Left kidney (tissue), 8 donors: ENCODE measurements around the gene ACTRT1. TPM values are rescaled to one million over a fixed set of nuclear protein-coding genes. Genes with fewer than 3 reads are reported as not detected.

Experiments used
- DNase-seq: peaks from one replicate; pipeline ENCODE4 v3.0.0-alpha.2; 2013
- long read RNA-seq, 8 donors: transcript quantifications; one replicate each; lab custom pipeline, GENCODE V29; 2026
- polyA plus RNA-seq: library from polyadenylated mRNA; unstranded; fragments of 120-200 nt; gene quantifications from one replicate; pipeline ENCODE4 v1.2.1, GENCODE V29; 2013; ENCODE audit not compliant: insufficient read length

The ACTRT1 gene
- not detected for polyA plus RNA-seq
- long read RNA-seq, donor 1 = 0 reads
- long read RNA-seq, donor 2 = 0 reads
- long read RNA-seq, donor 3 = 0 reads
- long read RNA-seq, donor 4 = 0 reads
- long read RNA-seq, donor 5 = 0 reads
- long read RNA-seq, donor 6 = 0 reads
- long read RNA-seq, donor 7 = 0 reads
- long read RNA-seq, donor 8 = 0 reads

DNA sequence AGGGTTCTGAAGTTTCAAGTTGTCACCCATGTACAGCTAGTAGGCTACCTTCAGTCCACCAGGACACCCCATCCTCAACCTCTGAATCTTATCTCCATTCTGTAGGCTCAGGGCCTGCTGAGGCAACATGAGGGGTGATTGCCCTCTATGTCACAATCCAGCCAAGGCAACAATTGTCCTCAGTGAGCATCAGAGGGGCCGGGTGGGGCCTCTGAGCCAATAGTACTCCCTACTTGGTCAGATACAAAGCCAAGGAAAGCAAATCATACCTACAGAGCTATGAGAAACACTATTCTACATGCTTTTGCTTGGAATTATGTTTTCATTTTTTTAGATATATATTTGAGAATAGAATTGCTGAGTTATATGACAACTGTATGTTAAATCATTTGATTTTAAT lies at the start of gene ACTRT1:
ACTRT1 (minus strand) TSS at position 101 of the 400 bp plus-strand sequence. CDS start 197 bp downstream, outside the sequence.
- DNase-seq = no peak

DNA sequence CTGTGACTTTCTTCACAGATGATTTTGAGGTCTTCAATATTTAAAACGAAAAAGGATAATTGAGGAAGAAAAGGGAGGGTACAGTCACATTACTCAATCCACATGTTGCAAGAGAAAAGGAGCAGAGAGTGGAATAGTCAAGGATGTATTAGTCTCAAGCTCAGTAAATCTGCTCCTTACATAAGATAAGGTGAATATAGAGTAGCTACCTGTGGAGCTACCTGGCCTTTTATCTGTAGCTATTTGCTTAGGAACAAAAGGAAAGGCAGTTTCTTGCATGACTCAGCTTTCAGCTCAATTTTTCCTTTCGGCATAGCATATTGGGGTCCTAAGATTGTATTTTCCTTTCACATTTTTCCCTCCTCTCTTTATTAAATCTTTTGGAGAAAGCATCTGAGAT lies 26.3 kb upstream of the ACTRT1 start:
- DNase-seq = no peak

DNA sequence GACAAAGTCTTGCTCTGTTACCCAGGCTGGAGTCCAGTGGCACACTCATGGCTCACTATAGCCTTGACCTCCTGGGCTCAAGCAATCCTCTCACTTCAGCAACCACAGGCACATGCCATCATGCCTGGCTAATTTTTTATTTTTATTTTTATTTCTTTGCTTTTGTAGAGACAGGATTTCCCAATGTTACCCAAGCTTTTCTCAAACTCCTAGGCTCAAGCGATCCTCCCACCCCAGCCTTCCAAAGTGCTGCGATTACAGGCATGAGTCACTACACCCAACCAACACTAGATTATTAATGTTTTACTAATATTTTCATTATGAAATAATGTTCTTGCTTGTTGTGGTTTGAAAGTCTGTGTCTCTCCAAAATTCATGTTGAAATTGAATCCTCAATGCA lies 5.2 kb upstream of the ACTRT1 start:
- no peak for DNase-seq

DNA sequence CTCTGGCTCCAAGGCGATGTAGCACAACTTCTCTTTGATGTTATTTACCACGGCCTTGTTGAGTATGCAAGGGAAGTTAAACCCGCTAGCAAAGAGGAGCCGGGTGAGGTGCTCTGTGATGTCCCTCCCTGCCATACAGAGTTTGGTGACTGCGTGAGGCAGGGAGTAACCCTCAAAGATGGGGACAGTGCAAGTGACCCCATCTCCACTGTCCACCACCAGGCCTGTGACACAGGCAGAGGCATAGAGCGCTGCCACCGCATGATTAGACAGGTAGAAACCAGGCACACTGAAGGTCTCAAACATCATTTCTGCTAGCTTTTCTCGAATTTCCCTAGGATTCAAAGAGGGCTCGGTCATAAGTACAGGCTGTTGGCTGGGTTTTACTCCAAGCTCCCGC lies 677 bp downstream of the ACTRT1 start:
- no peak for DNase-seq

DNA sequence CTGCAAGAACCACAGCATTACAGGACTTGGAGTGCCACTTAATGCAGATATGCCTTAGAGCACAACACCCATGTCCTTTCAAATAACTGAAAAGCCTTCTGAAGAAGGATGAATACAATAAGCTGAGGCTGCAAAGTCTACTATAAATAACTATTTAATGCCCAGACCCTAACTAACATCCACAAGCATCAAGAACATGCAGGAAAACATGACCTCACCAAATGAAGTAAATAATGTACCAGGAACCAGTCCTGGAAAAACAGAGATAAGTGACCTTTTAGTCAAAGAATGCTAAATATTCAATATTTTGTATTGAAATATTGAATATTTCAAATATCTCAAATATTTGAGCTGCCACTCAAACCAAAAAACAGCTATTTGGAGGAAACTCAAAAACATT lies 16.9 kb downstream of the ACTRT1 start:
- DNase-seq = no peak

DNA sequence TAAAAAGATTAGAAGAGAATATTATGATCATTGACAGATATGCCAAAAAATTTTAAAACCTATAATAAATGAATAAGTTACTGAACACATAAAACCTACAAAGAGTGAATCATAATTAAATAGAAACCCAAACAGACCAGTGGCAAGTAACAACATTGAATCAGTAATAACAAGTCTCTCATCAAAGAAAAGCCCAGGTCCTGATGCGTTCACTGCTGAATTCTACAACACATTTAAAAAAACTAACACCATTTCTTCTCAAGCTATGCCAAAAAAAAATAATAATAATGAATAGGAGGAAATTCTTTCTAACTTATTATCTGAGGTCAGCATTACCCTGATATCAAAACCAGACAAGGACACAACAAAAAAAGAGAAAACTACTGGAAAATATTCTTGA lies 30.6 kb downstream of the ACTRT1 start:
- DNase-seq = no peak

DNA sequence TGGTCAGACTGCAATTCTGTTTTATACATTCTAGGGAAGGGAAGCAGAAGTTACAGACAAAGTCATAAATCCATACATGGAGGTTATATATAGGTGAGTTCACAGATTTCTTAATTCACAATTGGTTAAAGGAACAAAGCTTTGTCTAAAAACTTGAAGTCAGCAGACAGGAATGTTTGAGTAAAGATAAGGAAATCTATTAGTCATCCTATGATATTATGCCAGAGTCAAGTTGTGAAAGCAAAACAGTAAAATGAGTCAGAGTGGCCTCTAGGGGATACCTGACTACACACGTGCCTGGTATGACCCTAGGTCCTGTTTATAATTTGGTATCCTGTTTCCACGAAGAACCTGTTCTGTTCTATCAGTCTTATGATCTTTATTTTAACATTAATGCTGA lies 31.5 kb downstream of the ACTRT1 start:
- DNase-seq = no peak

DNA sequence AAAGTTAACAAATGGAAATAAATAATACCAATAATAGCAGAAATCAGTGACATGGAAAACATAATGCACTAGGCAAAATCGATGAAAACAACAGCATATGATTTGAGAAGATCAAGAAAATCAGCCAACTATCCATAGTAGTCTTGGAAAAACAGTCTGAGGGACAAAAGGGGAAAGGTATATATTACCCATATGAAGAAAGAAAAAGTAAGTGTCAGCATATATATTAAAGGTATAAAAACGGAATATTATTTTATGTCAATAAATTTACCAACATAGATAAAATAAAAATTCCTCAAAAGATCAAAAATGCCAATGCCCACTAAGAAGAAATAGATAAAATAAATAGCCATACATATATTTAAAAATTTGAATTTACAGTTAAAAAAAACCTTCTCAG lies 33.0 kb downstream of the ACTRT1 start:
- no peak for DNase-seq

DNA sequence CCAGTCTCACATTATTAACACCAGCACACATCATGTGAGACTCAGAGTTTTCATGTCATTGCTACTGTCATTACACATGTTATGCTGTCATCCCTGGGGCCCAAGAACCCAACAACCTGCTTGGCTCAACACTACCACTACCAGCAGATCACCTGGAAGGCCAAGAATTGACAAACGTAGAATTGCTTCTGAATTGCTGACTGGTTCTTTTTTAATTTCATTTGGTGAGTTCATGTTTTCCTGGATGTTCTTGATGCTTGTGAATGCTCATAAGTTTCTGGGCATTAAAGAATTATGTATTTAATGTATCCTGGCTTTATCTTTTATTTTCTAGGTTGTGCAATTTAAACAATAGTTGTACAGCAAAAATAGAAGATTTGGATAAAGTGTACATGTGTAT lies 40.2 kb downstream of the ACTRT1 start:
- DNase-seq = no peak

DNA sequence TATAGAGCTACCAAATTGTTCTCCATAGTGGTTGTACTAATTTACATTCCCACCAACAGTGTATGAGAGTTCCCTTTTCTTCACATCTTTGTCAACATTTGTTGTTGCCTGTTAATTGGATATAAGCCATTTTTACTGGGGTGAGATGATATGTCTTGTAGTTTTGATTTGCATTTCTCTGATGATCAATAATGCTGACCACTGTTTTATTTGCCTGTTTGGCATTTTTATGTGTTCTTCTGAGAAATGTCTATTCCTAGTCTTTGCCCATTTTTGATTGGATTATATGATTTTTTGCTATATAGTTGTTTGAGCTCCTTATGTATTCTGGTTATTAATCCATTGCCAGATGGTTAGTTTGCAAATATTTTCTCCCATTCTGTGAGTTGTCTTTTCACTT lies 44.3 kb downstream of the ACTRT1 start:
- DNase-seq = no peak
